PC-9 (cell line): Measurements from ENCODE around the gene ITGB5. TPM values are rescaled to one million over a fixed set of nuclear protein-coding genes. Genes with fewer than 3 reads are reported as not detected.

Experiments
- BruUV-seq: library from RNA; stranded (reverse); fragments of 400-500 nt; replicated peaks from 2 replicates; lab custom pipeline; 2021; lab: Mats Ljungman, UMichigan
- CTCF ChIA-PET: fragments of 300-600 bp; sonication (Branson Sonifier 250); formaldehyde crosslinking; loops from one replicate; lab custom pipeline; 2022; ENCODE audit warnings: antibody characterized with exemption; lab: Charles Lee
- POLR2A ChIA-PET: fragments of 300-600 bp; sonication (Branson Sonifier 250); formaldehyde crosslinking; loops from one replicate; lab custom pipeline; 2022; ENCODE audit warnings: antibody characterized with exemption; ENCODE audit not compliant: unreplicated experiment; lab: Charles Lee
- DNase-seq, 2 experiments: peaks; one replicate each; pipeline versions ENCODE4 v3.0.0 to v3.0.0-alpha.2; 2015 to 2022; ENCODE audit warnings: mixed read lengths in 1 of 2
- H2AFZ ChIP-seq: fragments of 200-600 bp; sonication (generic); 2 replicates; pipeline ENCODE4 v1.8.1; 2017; ENCODE audit warnings: antibody characterized with exemption
- H3F3A ChIP-seq: fragments of 200-600 bp; sonication (generic); 2 replicates; pipeline ENCODE4 v1.8.1; 2017; ENCODE audit warnings: antibody characterized with exemption, mild to moderate bottlenecking, low read depth; ENCODE audit not compliant: insufficient read depth
- H3K27ac ChIP-seq: fragments of 200-600 bp; sonication (generic); 2 replicates; pipeline ENCODE4 v1.6.1; 2016; ENCODE audit warnings: mixed run types
- H3K27me3 ChIP-seq: fragments of 200-600 bp; sonication (generic); 2 replicates; pipeline ENCODE4 v1.6.1; 2016; ENCODE audit warnings: low read depth, mixed run types; ENCODE audit not compliant: insufficient read depth
- H3K36me3 ChIP-seq: fragments of 200-600 bp; sonication (generic); 2 replicates; pipeline ENCODE4 v1.6.1; 2016; ENCODE audit warnings: low read depth, mixed run types
- H3K4me1 ChIP-seq: fragments of 200-600 bp; sonication (generic); replicated peaks from 2 replicates; pipeline ENCODE4 v1.6.1; 2016; ENCODE audit warnings: mixed run types; ENCODE audit not compliant: insufficient read depth
- H3K4me2 ChIP-seq: fragments of 200-600 bp; sonication (generic); 2 replicates; pipeline ENCODE4 v1.6.1; 2017; ENCODE audit warnings: mixed run types
- H3K4me3 ChIP-seq: fragments of 200-600 bp; sonication (generic); 2 replicates; pipeline ENCODE4 v1.6.1; 2016; ENCODE audit warnings: mixed run types
- H3K79me2 ChIP-seq: fragments of 200-600 bp; sonication (generic); 2 replicates; pipeline ENCODE4 v1.6.1; 2017; ENCODE audit warnings: low read depth, mixed run types
- H3K9me2 ChIP-seq: fragments of 200-600 bp; sonication (generic); 2 replicates; pipeline ENCODE4 v1.8.1; 2017; ENCODE audit warnings: mild to moderate bottlenecking; ENCODE audit not compliant: insufficient read depth
- H3K9me3 ChIP-seq: fragments of 200-600 bp; sonication (generic); 2 replicates; pipeline ENCODE4 v1.8.1; 2016; ENCODE audit warnings: low read depth; ENCODE audit not compliant: insufficient read depth
- H4K20me1 ChIP-seq: fragments of 200-600 bp; sonication (generic); 2 replicates; pipeline ENCODE4 v1.8.1; 2017; ENCODE audit not compliant: insufficient read depth
- CTCF ChIP-seq: fragments of 200-600 bp; sonication (generic); conservative IDR thresholded peaks from 2 replicates; pipeline ENCODE4 v1.6.1; 2017; ENCODE audit warnings: mixed run types, antibody characterized with exemption, mild to moderate bottlenecking, moderate library complexity
- EZH2 ChIP-seq: fragments of 200-600 bp; sonication (generic); IDR thresholded peaks from 2 replicates; pipeline ENCODE4 v1.8.0; 2017; ENCODE audit warnings: antibody characterized with exemption, low read depth
- intact Hi-C: fragments of 100-400 bp; cut with micrococcal nuclease; formaldehyde crosslinking; loops from one replicate; pipeline ENCODE4 v1.10.0; 2022; ENCODE audit not compliant: unreplicated experiment
- total RNA-seq: library from RNA; stranded (reverse); gene quantifications from 2 replicates; pipeline ENCODE4 v1.2.3, GENCODE V29; 2021

Gene ITGB5
- total RNA-seq, 1 experiment from 2014 or later = 226 TPM

GRCh38 chr3:124883766-124884473 is 3.2 kb downstream of the ITGB5 start:
- Histone ChIP-seq H3K4me1 (peaks cover 75% of the 10 kb centered on the region), H3K27me3 (no peaks in the 10 kb centered on the region), H2AFZ (no peak overlapping the region), H3K9me2 (no peaks in the 10 kb centered on the region), H3F3A (peaks cover 48% of the 10 kb centered on the region), H3K36me3 (peaks cover 14% of the 10 kb centered on the region; the same call in 1 of the 2 replicates), H3K79me2 (peaks cover 68% of the 10 kb centered on the region), H3K9me3 (no peaks in the 10 kb centered on the region), H4K20me1 (no peaks in the 10 kb centered on the region), H3K4me3 (no peak overlapping the region), H3K27ac (peak overlapping the region; percentile 69; the same call in 1 of the 2 replicates), H3K4me2 (peak overlapping the region; percentile 92)
- no peak for TF ChIP-seq EZH2
- no peak for TF ChIP-seq CTCF
- ChIA-PET CTCF (no interaction called here), POLR2A (interaction anchor here (0.7 kb wide), 1 partner anchor 200 kb away, joined by 4 read pairs; no protein-coding TSS in a partner anchor)
- intact Hi-C loops = no loop called here
- no peak for DNase-seq
- no TSS peak for BruUV-seq

GRCh38 chr3:124882816-124883747 is 4.1 kb downstream of the ITGB5 start:
- POLR2A ChIA-PET = interaction anchor here (0.7 kb wide), 1 partner anchor 199 kb away, joined by 4 read pairs; no protein-coding TSS in a partner anchor
- H3F3A ChIP-seq = peaks cover 52% of the 10 kb centered on the region
- H3K27ac ChIP-seq = peak overlapping the region; percentile 69; the same call in 1 of the 2 replicates
- H3K9me3 ChIP-seq = no peaks in the 10 kb centered on the region
- no peaks in the 10 kb centered on the region for H3K9me2 ChIP-seq
- H2AFZ ChIP-seq = no peak overlapping the region
- H4K20me1 ChIP-seq = no peaks in the 10 kb centered on the region
- H3K36me3 ChIP-seq = peaks cover 14% of the 10 kb centered on the region; the same call in 1 of the 2 replicates
- no peak overlapping the region for H3K4me3 ChIP-seq
- no peak for DNase-seq
- CTCF ChIA-PET = interaction anchor here (0.6 kb wide), 1 partner anchor 124 kb away, joined by 13 read pairs; no protein-coding TSS in a partner anchor
- no peaks in the 10 kb centered on the region for H3K27me3 ChIP-seq
- H3K4me1 ChIP-seq = peaks cover 81% of the 10 kb centered on the region
- no TSS peak for BruUV-seq
- peak overlapping the region; percentile 92; the same call in 1 of the 2 replicates for H3K4me2 ChIP-seq
- peaks cover 70% of the 10 kb centered on the region for H3K79me2 ChIP-seq
- TF ChIP-seq EZH2 = no peak
- TF ChIP-seq CTCF = no peak
- intact Hi-C loops = no loop called here
